Neutrophil (primary cell): ENCODE measurements around the gene TTC3.

Experiments used
- H3K27ac ChIP-seq: fragments of 200-600 bp; sonication (generic); 2 replicates; pipeline ENCODE4 v1.5.1; 2016; ENCODE audit warnings: mild to moderate bottlenecking, moderate library complexity
- H3K27me3 ChIP-seq: fragments of 200-600 bp; sonication (generic); 2 replicates; pipeline ENCODE4 v1.6.0; 2016; ENCODE audit warnings: mild to moderate bottlenecking
- H3K36me3 ChIP-seq: fragments of 200-600 bp; sonication (generic); 2 replicates; pipeline ENCODE4 v1.5.1; 2017
- H3K4me1 ChIP-seq, 2 experiments: fragments of 200-600 bp in 1 of 2; sonication (generic) in 1 of 2; 1 replicate in 1 of 2; 2 replicates in 1 of 2; pipeline versions ENCODE4 v1.5.1 to v1.6.1; 2013 to 2016; ENCODE audit warnings: low read depth in 1 of 2, low read length in 1 of 2, mild to moderate bottlenecking in 1 of 2, moderate library complexity in 1 of 2; ENCODE audit not compliant: control insufficient read depth in 1 of 2, insufficient read depth in 1 of 2
- H3K4me3 ChIP-seq, 2 experiments: fragments of 200-600 bp in 1 of 2; sonication (generic) in 1 of 2; 1 replicate in 1 of 2; 2 replicates in 1 of 2; pipeline ENCODE4 v1.5.1; 2013 to 2016; ENCODE audit warnings: low read depth in 1 of 2, low read length in 1 of 2, mild to moderate bottlenecking in 1 of 2, moderate library complexity in 1 of 2
- H3K9me3 ChIP-seq: fragments of 200-600 bp; sonication (generic); 2 replicates; pipeline ENCODE4 v1.5.1; 2016
- CTCF ChIP-seq: fragments of 200-600 bp; sonication (generic); IDR thresholded peaks from 2 replicates; pipeline ENCODE4 v1.5.1; 2016; ENCODE audit warnings: antibody characterized with exemption

The TTC3 gene

DNA sequence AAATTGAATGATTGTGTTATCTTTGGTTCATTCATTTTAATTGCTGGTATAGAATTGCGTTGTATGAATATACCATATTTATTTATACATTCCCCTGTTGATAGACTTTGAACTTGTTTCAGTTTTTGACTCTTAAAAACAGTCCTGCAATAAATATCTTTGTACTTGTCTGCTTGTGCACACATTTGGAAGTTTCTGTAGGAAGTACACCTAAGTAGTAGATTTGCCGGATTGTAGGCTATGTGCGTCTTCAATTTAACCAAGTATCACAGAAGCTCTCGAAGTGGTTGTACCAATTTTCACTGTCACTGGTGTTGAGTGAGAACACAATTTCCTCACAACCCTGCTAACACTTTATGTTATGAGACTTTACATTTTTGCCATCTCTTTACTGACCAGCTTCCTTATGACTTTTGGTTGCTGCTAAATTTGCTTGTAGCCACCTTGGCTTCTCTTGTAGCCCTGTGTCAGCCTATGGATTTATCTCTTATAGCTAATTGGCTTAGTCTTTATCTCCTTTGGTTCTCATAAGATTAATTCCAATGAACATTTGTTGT is 2.2 kb downstream of the TTC3 start:
- peaks cover 15 to 21% of the 10 kb centered on the region in 2 experiments for H3K4me1 ChIP-seq
- no peak overlapping the region for H3K4me3 ChIP-seq
- no peaks in the 10 kb centered on the region for H3K9me3 ChIP-seq
- H3K27ac ChIP-seq = no peak overlapping the region
- H3K36me3 ChIP-seq = no peaks in the 10 kb centered on the region
- H3K27me3 ChIP-seq = no peaks in the 10 kb centered on the region
- TF ChIP-seq CTCF = no peak

DNA sequence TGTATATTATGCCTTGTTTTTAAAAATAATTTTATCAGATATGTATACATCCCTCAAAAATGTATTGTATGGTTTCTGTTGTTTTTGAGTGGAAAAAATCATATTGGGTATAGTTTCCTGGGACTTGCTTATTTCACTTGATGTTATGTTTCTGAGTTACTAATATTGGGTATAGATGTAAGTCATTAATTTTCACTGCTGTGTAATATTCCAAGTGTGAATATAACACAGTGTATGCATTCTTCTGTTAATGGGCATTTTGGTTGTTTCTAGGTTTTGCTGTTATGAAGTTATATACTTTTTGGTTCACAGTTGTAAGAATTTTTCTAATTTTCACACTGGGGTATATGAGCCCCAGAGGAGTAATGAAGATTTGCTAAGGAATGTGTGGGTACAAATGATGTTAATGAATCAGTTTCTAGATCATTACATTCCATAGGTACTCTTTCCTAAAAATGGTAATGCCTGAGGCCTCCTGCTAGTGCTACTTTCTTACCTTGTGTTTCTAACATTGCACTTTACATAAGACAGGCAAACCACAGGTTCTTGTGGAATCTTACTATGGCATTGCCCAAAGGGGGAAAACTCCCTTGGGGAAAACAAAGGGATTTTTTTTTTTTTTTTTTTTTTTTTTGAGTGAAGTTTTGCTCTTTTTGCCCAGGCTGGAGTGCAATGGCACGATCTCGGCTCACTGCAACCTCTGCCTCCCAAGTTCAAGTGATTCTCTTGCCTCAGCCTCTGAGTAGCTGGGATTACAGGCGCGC is 3.2 kb downstream of the TTC3 start:
- no peak overlapping the region for H3K4me3 ChIP-seq
- H3K4me1 ChIP-seq = peaks cover 15 to 21% of the 10 kb centered on the region in 2 experiments
- TF ChIP-seq CTCF = no peak
- no peak overlapping the region for H3K27ac ChIP-seq
- H3K27me3 ChIP-seq = no peaks in the 10 kb centered on the region
- no peaks in the 10 kb centered on the region for H3K9me3 ChIP-seq
- no peaks in the 10 kb centered on the region for H3K36me3 ChIP-seq

DNA sequence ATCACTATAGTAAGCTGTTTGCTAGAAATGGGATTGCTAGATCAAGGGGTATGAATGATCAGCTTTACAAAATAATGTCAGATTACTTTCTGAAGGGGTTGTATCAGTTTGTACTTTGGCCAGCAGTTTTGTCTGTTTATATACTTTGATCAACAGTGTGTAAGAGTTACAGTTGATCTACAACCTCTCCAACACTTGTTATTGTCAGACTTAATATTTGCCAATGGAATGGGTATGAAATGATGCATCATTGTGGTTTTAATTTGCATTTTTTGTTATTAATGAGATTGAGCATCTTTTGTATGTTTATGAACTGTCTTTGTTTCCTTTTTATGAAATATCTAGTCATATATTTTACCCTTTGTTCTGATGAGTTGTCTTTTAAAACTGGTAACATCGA is 4.3 kb downstream of the TTC3 start:
- Histone ChIP-seq H3K36me3 (no peaks in the 10 kb centered on the region), H3K4me1 (peaks cover 8 to 14% of the 10 kb centered on the region in 2 experiments), H3K9me3 (no peaks in the 10 kb centered on the region), H3K27ac (no peak overlapping the region), H3K27me3 (no peaks in the 10 kb centered on the region), H3K4me3 (no peak overlapping the region)
- TF ChIP-seq CTCF = no peak

DNA sequence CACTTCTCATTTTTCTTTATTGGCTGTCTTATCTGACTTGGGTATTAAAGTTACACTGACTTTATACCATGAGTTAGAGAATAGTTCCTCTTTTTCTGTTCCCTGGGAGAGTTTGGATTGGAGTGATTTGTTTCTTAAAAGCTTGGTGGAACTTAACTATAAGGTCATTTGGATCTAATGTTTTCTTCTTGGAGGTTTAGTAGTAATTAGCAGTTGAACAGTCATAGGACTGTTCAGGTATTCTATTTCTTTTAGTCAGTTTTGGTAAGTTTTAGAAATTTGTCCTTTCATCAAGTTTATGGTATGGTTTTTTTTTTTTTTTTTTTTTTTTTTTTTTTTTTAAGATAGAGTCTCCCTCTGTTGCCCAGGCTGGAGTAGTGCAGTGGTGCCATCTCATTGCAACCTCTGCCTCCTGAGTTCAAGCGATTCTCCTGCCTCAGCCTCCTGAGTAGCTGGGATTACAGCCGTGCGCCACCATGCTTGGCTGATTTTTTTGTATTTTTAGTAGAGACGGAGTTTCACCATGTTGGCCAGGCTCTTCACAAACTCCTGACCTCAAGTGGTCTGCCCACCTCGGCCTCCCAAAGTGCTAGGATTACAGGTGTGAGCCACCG is 6.3 kb downstream of the TTC3 start:
- Histone ChIP-seq H3K9me3 (no peaks in the 10 kb centered on the region), H3K27ac (no peak overlapping the region), H3K4me1 (peaks cover 6 to 8% of the 10 kb centered on the region in 2 experiments), H3K27me3 (no peaks in the 10 kb centered on the region), H3K36me3 (no peaks in the 10 kb centered on the region), H3K4me3 (no peak overlapping the region)
- no peak for TF ChIP-seq CTCF

DNA sequence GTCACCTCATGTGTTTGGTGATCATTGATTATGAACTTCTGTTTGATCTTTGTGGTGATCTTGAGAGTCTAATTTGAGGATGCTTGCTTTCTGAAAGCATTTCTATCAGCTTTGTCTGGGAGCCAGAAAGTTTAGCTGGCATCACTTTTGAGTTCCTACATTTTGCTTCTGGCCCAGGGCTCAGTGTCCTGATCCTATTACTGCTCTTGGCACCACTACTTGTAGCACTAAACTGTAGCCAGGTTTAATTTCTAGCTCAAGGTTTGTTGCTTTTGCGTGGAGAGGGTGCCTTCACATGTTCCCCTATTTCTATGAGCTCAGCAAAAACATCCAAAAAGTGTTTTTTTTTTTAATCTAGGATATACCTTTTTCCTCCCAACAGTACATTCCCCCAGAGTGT is 9.3 kb downstream of the TTC3 start:
- Histone ChIP-seq H3K27ac (no peak overlapping the region), H3K9me3 (no peaks in the 10 kb centered on the region), H3K4me3 (no peak overlapping the region), H3K27me3 (no peaks in the 10 kb centered on the region), H3K4me1 (peaks cover 8 to 14% of the 10 kb centered on the region in 2 experiments), H3K36me3 (no peaks in the 10 kb centered on the region)
- no peak for TF ChIP-seq CTCF
